Measurements from ENCODE around the gene TOMM20L. TPM values are rescaled to one million over a fixed set of nuclear protein-coding genes. Genes with fewer than 3 reads are reported as not detected.

The TOMM20L gene
- total and polyA plus RNA-seq, 2 of the 8 experiments (the other 6 are each of a cell fraction or from before 2014, with no cell fraction given), result not detected

- no peak overlapping the region for H4K8ac ChIP-seq (ENCODE audit: extremely low read depth, insufficient read depth, low read length)
- no peaks in the 10 kb centered on the region for H3K9me3 ChIP-seq (ENCODE audit: insufficient read depth in 2 of 2, low read depth in 1 of 2, low read length in 1 of 2)
- no peak overlapping the region for H2BK12ac ChIP-seq (ENCODE audit: low read depth, low read length)
- POLR2A ChIA-PET (ENCODE audit: partially characterized antibody), result no interaction called here
- H3K4me1 ChIP-seq (replicated peaks in 1 of 4; ENCODE audit: control insufficient read depth in 3 of 4, insufficient read depth in 4 of 4, low read length in 3 of 4), result no peaks in the 10 kb centered on the region
- FAIRE-seq, result no peak
- no peak overlapping the region for H2BK120ac ChIP-seq (replicated peaks; ENCODE audit: low read depth, low read length)
- CTCF ChIA-PET (ENCODE audit: partially characterized antibody), result no interaction called here
- no peak overlapping the region for H2AK5ac ChIP-seq (ENCODE audit: low read depth, low read length)
- no peak for TF ChIP-seq CEBPB (IDR thresholded peaks at IDR 0.05; ENCODE audit: low read depth, low read length)
- no peak for TF ChIP-seq GTF2F1 (IDR thresholded peaks at IDR 0.05; ENCODE audit: borderline replicate concordance, low read depth, low read length)
- TF ChIP-seq TCF12 (IDR thresholded peaks at IDR 0.05; ENCODE audit: low read depth, low read length), result no peak
- TF ChIP-seq CBX5 (IDR thresholded peaks at IDR 0.05; ENCODE audit: low read depth, low read length), result no peak
- no peak for TF ChIP-seq MAFK (IDR thresholded peaks at IDR 0.05; ENCODE audit: low read depth, low read length)
- no peak for TF ChIP-seq NANOG (IDR thresholded peaks at IDR 0.05; ENCODE audit: insufficient read depth, low read depth, low read length, poor library complexity, severe bottlenecking)
- TF ChIP-seq NRF1 (IDR thresholded peaks at IDR 0.05; ENCODE audit: low read depth, low read length), result no peak
- no peak overlapping the region for H4K5ac ChIP-seq (ENCODE audit: insufficient read length, low read depth, low read length)
- no peak overlapping the region for H2BK20ac ChIP-seq (ENCODE audit: low read length)
- no peak overlapping the region for H3K4ac ChIP-seq (replicated peaks; ENCODE audit: insufficient read length, low read depth, low read length)
- H2AFZ ChIP-seq (ENCODE audit: low read length), result no peak overlapping the region
- no peaks in the 10 kb centered on the region for H3K27me3 ChIP-seq (replicated peaks in 1 of 4; ENCODE audit: control insufficient read depth in 3 of 4, extremely low read depth in 1 of 4, insufficient read depth in 3 of 4, low read length in 3 of 4)
- H3K9ac ChIP-seq (replicated peaks in 1 of 4; ENCODE audit: extremely low read depth in 1 of 4, low read depth in 3 of 4, low read length in 3 of 4), result no peak overlapping the region
- H3K79me2 ChIP-seq (ENCODE audit: control insufficient read depth in 1 of 2, insufficient read depth in 2 of 2, low read length in 2 of 2), result no peaks in the 10 kb centered on the region
- no peak overlapping the region for H4K91ac ChIP-seq (replicated peaks; ENCODE audit: insufficient read length, low read length)
- DNase-seq (ENCODE audit: low read depth in 1 of 2, low spot score in 2 of 2), result no peak
- no peaks in the 10 kb centered on the region for H3K79me1 ChIP-seq (ENCODE audit: low read depth, low read length)
- no peak overlapping the region for H2BK15ac ChIP-seq (ENCODE audit: low read length)
- WGBS, 2 experiments (ENCODE audit: extremely low coverage in 1 of 2, insufficient coverage in 1 of 2, insufficient read length in 1 of 2, insufficient replicate concordance in 2 of 2, low coverage in 1 of 2, low lambda C conversion rate in 2 of 2, missing lambda C conversion rate in 1 of 2), result 95% methylated on average over 5 of the region's 5 CpGs; no CpG with 5 or more reads in 1 of the 2 experiments
- no peak overlapping the region for H2BK5ac ChIP-seq (ENCODE audit: low read depth, low read length)
- no peak overlapping the region for H3K4me3 ChIP-seq (ENCODE audit: extremely low read depth in 1 of 4, insufficient read depth in 2 of 4, low read depth in 3 of 4, low read length in 4 of 4)
- H3K36me3 ChIP-seq (ENCODE audit: control insufficient read depth in 2 of 4, insufficient read depth in 4 of 4, low read length in 3 of 4), result peaks cover 2 to 30% (median 8%) of the 10 kb centered on the region in 4 experiments; a peak in 6 of 8 replicates
- no peak overlapping the region for H3K56ac ChIP-seq (replicated peaks; ENCODE audit: insufficient read length, low read depth, low read length)
- H3K23ac ChIP-seq (ENCODE audit: insufficient read length), result no peak overlapping the region
- no peak overlapping the region for H3K18ac ChIP-seq (ENCODE audit: extremely low read depth, low read length)
- no peak overlapping the region for H3K27ac ChIP-seq (ENCODE audit: low read depth, low read length)
- no peaks in the 10 kb centered on the region for H3K23me2 ChIP-seq (ENCODE audit: low read depth, low read length)
- no peaks in the 10 kb centered on the region for H4K20me1 ChIP-seq (replicated peaks in 1 of 2; ENCODE audit: control insufficient read depth in 1 of 2, insufficient read depth in 2 of 2, low read length in 2 of 2)
- H3K14ac ChIP-seq (ENCODE audit: insufficient read length), result no peak overlapping the region
- H3K4me2 ChIP-seq (ENCODE audit: insufficient read depth in 1 of 2, low read depth in 2 of 2, low read length in 2 of 2), result no peak overlapping the region
Measured at GRCh38 chr14:58444627-58445026, 48.9 kb downstream of the TOMM20L start.
